ENCODE measurements around the gene PPP1R1A.

PPP1R1A gene

GRCh38 chr12:54605138-54605970 is 16.9 kb upstream of the PPP1R1A start:
- DNase-seq, result no peak

DNA sequence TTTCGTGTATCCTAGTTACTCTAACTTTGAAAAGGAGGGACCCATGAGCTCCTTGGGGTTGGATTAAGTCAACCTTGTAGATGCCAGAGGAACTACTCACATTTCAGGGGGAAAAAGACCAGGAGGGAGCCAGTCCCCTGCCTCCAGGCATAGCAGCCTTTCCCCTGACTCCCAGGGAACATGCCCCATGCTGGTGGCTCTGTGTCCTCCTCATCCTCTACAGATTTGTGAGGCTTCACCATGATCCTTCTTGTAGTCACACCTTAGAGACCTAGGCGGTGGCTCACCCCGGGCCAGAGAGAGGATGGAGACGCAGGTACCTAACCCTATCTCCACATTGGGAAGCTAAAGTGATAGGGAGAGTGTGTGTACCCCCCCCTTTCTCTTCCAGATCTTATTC is 16.0 kb upstream of the PPP1R1A start:
- DNase-seq, result no peak

- DNase-seq, result no peak
Observed at GRCh38 chr12:54603872-54604271, 15.4 kb upstream of the PPP1R1A start.

GRCh38 chr12:54603173-54603814 is 14.8 kb upstream of the PPP1R1A start:
- DNase-seq, result no peak

DNA sequence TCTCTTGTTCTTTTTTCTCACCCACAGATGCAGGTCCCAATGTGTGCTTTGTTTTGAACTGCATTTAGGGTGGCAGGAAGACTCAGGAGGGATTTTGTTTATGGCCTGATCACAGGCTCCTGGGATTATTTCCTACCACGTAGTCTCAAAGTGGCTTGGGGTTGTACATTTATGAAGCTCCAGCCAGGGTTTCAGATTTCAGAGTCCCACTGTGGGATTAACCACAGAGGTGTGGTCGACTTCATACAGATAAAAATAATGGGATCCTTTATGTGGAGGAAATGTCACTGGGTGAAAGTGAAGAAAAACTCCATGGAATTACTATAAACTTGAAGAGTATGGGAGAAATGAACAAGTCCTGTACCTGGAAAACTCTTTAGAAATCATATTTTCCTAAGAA is 14.2 kb upstream of the PPP1R1A start:
- no peak for DNase-seq

DNA sequence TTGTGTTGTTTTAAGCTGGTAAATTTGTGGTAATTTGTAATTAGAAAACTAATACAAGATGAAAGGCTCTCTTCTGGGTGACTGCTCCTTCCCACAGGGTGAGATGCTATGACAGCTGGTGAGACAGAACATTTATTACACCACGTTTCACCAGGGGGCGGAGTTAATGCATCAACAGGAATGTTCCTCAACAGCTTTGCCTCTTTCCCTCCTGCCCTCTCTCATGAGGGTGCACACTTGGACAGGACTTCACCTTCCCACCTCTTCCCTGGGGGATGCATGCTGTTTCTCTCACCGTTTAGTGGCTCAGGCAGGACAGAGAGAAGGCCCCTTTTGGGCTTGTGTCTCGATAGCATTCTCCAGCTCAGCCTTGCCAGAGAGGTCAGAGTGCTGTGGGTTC is 13.4 kb upstream of the PPP1R1A start:
- DNase-seq, result no peak

DNA sequence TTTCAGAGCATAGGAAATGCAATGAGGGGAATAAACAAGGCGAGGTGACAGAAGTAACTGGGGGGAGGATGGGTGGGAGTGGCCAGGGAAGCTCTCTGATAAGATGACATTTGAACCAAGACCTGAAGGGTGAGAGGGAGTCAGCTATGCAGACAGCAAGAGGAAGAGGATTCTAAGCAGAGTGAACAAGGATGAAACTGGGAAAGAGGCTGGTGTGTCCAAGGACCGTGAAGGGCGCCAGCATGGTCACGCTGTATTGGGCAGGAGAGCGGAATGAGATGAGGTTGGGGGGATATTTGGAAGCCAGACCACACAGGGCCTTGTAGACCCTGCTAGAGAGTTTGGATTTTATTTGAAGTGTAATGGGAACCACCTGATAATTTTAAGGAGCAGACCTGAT is 10.5 kb upstream of the PPP1R1A start:
- DNase-seq, result no peak

GRCh38 chr12:54596526-54596946 is 8.1 kb upstream of the PPP1R1A start:
- DNase-seq, result peak; percentile 63

DNA sequence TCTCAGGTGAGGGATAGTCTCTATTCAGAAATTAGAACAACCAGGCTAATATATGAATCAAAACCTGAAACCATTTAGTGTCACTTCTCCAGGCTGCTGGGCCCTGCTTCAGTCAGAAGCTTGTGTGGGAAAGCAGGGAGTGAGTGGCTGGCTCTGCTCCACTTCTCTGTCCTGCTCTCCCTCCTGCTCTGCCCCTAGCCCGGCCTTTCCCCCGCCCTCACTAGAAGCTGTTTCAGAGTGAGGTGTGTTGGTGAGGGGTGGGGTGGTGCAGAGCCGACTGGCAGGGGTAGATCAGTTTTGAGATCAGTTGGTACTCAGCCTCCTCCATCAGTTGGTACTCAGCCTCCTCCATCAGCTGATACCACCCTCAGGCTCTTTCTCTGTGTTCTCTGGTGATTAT is 7.0 kb upstream of the PPP1R1A start:
- no peak for DNase-seq

GRCh38 chr12:54593725-54594124 is 5.3 kb upstream of the PPP1R1A start:
- no peak for DNase-seq

DNA sequence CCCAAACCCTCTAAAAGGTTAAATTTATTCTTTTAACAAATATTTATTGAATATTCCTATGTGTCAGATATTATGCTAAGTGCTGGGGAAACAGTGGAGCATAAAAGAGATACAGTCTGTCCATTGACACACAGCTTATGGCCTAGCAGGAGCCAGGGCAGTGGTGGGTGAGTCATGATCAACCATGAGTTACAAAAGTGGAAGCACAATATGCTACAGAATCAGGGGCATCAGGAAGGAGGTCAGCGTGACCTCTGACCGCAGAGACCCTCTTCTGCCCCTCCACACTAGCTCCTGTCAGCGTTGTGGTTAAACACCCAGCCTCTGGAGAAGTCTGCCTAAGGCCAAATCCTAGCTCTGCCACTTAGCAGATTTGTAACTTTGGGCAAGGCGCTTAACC is 4.7 kb upstream of the PPP1R1A start:
- DNase-seq, result no peak

- DNase-seq, result no peak
Observed at GRCh38 chr12:54592316-54592715, 3.9 kb upstream of the PPP1R1A start.

DNA sequence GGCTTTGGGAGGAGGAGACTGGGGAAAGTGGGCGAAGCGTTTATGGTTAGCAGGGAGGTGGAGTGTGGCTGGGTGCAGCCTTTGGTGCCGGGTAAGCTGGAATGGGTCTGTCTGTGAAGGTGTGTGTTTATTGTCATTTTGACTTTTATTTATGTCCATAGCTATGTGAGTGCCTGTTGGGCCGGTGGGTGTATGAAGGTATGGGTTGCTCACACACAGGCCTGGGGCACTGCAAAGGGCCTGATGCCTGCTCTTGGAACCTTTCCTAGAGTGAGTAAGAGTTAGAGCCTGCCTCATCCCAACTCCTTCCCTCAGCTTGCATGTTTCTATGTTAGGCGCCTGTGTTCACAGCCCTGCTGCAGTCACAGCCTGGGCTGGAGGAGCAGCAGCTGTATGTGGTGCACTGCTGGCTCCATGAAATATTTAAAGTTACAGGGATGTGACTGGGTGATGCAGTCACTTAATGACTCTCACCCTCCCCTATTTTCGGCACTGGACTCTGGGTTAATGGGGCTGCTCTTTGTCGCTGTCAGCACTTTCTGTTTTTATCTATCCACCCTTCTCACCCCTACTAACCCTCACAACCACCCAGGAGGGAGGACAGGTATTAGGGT is 2.6 kb upstream of the PPP1R1A start:
- DNase-seq, result no peak

DNA sequence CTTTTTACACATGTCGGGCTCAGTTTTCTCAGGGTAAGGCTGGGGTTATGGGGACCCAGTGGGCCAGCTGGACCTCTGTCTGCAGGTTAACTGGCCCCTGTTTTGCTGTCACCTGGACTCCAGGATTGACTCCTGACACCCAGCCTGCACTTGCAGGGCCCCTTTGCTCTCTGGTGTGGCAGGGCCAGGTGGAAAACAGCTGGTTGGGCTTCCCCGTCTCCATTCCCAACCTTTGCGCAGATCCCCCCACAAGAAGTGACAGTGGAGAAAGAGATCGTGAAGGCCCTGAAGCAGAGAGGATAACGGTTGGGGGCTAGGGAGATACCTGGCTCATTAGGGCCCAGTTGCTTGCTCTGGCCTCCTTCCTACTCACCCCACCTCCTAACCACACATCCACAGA is 1.5 kb upstream of the PPP1R1A start:
- no peak for DNase-seq

- no peak for DNase-seq
Observed at GRCh38 chr12:54588890-54589267, 420 bp upstream of the PPP1R1A start.

- no peak for DNase-seq
Observed at GRCh38 chr12:54587315-54587873, 1.1 kb downstream of the PPP1R1A start.

- DNase-seq, result no peak
Observed at GRCh38 chr12:54586620-54587019, 1.8 kb downstream of the PPP1R1A start.

DNA sequence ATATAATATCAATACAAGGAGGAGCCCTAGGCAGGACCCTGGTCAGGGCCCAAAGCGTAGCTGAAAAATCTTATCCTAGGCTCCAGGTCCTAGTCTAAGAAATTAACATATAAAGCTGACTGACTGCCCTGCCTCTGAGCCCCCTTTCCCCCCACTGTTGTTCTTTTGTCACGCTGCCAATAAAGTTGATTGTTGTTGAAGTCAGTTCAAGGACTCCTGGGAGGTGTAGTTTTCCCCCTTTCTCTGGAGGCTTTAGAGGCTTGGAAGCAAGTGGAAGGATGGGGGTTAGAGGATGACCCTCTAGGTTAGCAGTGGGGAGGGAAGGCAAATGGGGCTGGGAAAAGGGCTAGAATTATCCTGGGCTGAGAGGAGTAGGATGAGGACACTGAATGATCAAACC is 3.2 kb downstream of the PPP1R1A start:
- DNase-seq, result no peak

DNA sequence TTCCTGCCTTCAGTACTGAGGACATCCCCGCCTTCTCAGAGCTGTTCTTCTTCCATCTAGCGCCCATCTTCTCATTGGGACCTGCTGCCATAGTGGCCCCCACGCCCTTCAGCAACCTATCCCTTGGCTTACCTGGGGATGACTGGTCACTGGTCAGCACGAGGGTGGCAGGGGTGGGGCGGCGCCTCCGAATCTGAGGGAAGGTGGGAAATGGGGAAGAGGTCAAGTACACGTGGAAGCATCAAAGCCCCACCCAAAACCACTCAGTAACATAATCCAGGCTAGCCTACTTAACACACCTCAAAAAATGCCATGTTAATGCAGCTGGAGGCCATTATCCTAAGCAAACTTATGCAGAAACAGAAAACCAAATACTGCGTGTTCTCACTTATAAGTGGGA is 4.3 kb downstream of the PPP1R1A start:
- no peak for DNase-seq

- no peak for DNase-seq
Observed at GRCh38 chr12:54583726-54584125, 4.7 kb downstream of the PPP1R1A start.

DNA sequence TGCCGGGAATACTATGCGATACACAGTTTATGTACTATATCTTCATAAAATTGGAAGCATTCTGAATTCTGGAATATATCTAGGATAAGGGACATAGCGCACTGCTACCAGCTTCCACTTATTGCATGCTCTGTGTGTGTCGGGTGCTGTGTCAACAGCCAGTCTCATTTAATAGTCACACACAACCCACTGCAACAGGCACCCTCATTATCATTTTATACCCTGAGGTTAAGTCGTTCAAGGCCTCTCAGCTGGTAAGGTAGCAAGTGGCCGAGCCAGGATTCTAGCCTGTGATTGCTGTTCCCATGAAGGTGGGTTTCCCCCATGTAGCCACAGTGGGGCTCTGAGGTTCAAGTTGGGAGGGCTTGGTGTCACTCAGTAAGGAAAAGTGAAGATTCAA is 7.0 kb downstream of the PPP1R1A start:
- DNase-seq, result no peak

GRCh38 chr12:54579696-54580333 is 8.6 kb downstream of the PPP1R1A start:
- peak; percentile 76 for DNase-seq

DNA sequence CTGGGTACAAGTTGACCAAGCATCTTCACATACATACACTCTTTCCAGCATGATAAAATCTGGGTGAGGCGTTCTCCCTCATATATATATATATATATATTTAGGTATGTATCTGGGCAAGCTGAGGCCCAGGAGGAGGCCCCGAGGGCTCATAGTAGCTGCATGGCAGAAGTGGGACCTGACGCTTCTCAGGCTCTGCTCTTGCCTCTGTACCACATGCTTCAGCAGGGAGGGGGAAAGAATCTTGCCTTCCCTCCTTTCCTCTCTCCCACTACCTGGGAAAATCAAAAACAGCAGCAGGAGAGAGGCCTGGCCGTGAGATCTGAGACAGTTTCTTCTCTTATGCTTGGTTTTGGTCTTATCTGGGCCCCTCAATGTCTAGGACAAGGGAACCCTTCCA is 9.2 kb downstream of the PPP1R1A start:
- no peak for DNase-seq
